GM10847 (cell line): Measurements from ENCODE around the gene CHI3L2.

Experiments used
- POLR2A ChIP-seq: IDR thresholded peaks from 2 replicates; pipeline ENCODE4 v1.6.1; 2011; ENCODE audit not compliant: insufficient read length; ENCODE audit errors: extremely low read depth

The CHI3L2 gene

GRCh38 chr1:111227434-111227833 lies at the start of gene CHI3L2:
TSS of gene CHI3L2 (plus strand) at chr1:111227713. CDS start at chr1:111227730, 17 bp downstream.
- TF ChIP-seq POLR2A = no peak

GRCh38 chr1:111179968-111180533 lies 47.5 kb upstream of the CHI3L2 start:
- no peak for TF ChIP-seq POLR2A

GRCh38 chr1:111182052-111182451 lies 45.5 kb upstream of the CHI3L2 start:
- no peak for TF ChIP-seq POLR2A

GRCh38 chr1:111183308-111184069 lies 44.0 kb upstream of the CHI3L2 start:
- TF ChIP-seq POLR2A = no peak

GRCh38 chr1:111184663-111185062 lies 42.9 kb upstream of the CHI3L2 start:
- no peak for TF ChIP-seq POLR2A

- no peak for TF ChIP-seq POLR2A
Observed at GRCh38 chr1:111190931-111191451, 36.5 kb upstream of the CHI3L2 start.

GRCh38 chr1:111191496-111191895 lies 36.0 kb upstream of the CHI3L2 start:
- TF ChIP-seq POLR2A = no peak

- TF ChIP-seq POLR2A = no peak
Observed at GRCh38 chr1:111192074-111192473, 35.4 kb upstream of the CHI3L2 start.

- TF ChIP-seq POLR2A = no peak
Observed at GRCh38 chr1:111192658-111193519, 34.6 kb upstream of the CHI3L2 start.

GRCh38 chr1:111193712-111194480 lies 33.6 kb upstream of the CHI3L2 start:
- no peak for TF ChIP-seq POLR2A

GRCh38 chr1:111195002-111195684 lies 32.4 kb upstream of the CHI3L2 start:
- no peak for TF ChIP-seq POLR2A

GRCh38 chr1:111196213-111196612 lies 31.3 kb upstream of the CHI3L2 start:
- TF ChIP-seq POLR2A = no peak

GRCh38 chr1:111197598-111198284 lies 29.8 kb upstream of the CHI3L2 start:
- no peak for TF ChIP-seq POLR2A

- no peak for TF ChIP-seq POLR2A
Observed at GRCh38 chr1:111198836-111199235, 28.7 kb upstream of the CHI3L2 start.
